GM12872 (cell line): ENCODE data around the gene ICAM5.

Source experiments
- TF ChIP-seq, protein P1 (sequence below): IDR thresholded peaks from 3 replicates; pipeline ENCODE4 v1.5.1; 2011; ENCODE audit warnings: low read depth, mild to moderate bottlenecking, low read length, moderate library complexity; ENCODE audit not compliant: insufficient read depth

Gene ICAM5

GRCh38 chr19:10295847-10296591, 6.3 kb downstream of the ICAM5 start:
- TF ChIP-seq, protein P1, sequence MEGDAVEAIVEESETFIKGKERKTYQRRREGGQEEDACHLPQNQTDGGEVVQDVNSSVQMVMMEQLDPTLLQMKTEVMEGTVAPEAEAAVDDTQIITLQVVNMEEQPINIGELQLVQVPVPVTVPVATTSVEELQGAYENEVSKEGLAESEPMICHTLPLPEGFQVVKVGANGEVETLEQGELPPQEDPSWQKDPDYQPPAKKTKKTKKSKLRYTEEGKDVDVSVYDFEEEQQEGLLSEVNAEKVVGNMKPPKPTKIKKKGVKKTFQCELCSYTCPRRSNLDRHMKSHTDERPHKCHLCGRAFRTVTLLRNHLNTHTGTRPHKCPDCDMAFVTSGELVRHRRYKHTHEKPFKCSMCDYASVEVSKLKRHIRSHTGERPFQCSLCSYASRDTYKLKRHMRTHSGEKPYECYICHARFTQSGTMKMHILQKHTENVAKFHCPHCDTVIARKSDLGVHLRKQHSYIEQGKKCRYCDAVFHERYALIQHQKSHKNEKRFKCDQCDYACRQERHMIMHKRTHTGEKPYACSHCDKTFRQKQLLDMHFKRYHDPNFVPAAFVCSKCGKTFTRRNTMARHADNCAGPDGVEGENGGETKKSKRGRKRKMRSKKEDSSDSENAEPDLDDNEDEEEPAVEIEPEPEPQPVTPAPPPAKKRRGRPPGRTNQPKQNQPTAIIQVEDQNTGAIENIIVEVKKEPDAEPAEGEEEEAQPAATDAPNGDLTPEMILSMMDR = no peak

- TF ChIP-seq, protein P1 = no peak
Observed at GRCh38 chr19:10299545-10300458, 10.1 kb downstream of the ICAM5 start.

- TF ChIP-seq, protein P1 = no peak
Observed at GRCh38 chr19:10305139-10305806, 15.5 kb downstream of the ICAM5 start.

DNA sequence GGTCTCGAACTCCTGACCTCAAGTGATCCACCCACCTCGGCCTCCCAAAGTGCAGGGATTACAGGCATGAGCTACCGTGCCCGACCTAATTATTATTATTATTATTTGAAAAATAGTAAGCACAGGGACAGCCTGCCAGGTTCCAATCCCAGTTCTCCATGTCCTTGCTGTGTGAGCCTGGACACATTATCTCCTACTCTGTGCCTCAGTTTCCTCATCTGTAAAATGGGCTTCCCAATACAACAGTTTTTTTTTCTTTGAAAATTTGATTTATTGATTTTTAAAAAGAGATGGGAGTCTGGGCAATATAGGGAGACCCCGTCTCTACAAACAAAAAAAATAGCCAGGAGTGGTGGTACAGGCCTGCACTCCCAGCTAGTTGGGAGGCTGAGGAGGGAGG, 16.6 kb downstream of the ICAM5 start:
- TF ChIP-seq, protein P1 = no peak

DNA sequence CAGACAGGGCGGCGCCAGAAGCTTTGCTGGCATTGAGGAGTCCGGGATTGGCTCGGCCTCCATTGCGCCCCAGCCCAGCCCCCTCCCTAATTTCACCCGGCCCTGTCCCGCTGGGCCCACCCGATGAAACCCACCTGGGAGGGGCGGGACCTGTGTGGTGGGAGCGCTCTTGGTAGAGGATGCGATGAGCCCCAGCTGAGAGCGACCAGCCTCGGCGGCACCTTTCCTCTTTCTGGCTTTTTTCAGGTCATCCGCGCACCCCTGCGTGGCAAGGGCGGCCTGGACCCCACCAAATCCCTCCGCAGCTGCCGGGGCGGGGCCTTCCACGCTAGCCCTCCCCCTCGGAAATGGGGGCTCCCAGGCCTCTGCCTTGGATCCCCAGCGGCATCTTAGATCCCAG, 19.7 kb downstream of the ICAM5 start, which contains the start of gene ZGLP1:
Gene ZGLP1, minus strand, starts transcription at position 393 of the 400 bp plus-strand sequence.
- TF ChIP-seq, protein P1 = no peak

GRCh38 chr19:10315335-10316214, 25.8 kb downstream of the ICAM5 start, which contains the start of gene FDX2:
TSS of gene FDX2 (minus strand) at chr19:10316015. CDS start at chr19:10315996, 19 bp downstream.
- TF ChIP-seq, protein P1 = no peak
